Fibroblast of villous mesenchyme (primary cell): Measurements from ENCODE around the gene MBD5. TPM values are rescaled to one million over a fixed set of nuclear protein-coding genes. Genes with fewer than 3 reads are reported as not detected.

ENCODE experiments used
- DNase-seq: peaks from one replicate; pipeline ENCODE4 v3.0.0-alpha.2; 2010; ENCODE audit warnings: low read depth
- H3K4me3 ChIP-seq: 2 replicates; pipeline ENCODE4 v1.5.1; 2011; ENCODE audit warnings: low read depth, mild to moderate bottlenecking, low read length
- total RNA-seq: library from RNA; depleted of rRNA; stranded (reverse); fragments of >200 nt; gene quantifications from 2 replicates; pipeline ENCODE4 v1.2.3, GENCODE V29; 2012
- TF ChIP-seq, protein P1 (sequence below): IDR thresholded peaks from 2 replicates; pipeline ENCODE4 v1.5.1; 2012; ENCODE audit warnings: low read depth, mild to moderate bottlenecking, low read length; ENCODE audit not compliant: insufficient read depth

The MBD5 gene
- total RNA-seq, 1 donor = 35.0 TPM

DNA sequence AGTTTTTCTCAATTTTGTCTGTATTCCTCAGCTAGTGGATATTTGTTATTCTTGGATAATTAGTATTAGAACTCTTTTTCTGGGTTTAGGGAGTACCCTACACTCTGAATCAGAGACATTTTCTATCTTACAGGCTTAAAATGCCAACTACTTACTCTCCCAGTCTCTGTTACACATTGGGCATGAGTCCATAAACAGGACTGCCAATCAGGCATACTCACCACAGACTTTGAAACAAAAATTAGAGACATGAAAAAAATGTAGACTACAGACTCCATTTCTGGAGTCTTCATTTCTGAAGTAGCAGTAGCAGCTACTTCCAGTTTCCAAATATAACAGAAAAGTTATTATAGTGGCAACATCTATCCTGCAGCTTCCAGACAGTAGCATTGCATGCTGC is 279.7 kb downstream of the MBD5 start:
- no peak for DNase-seq
- no peak overlapping the region for H3K4me3 ChIP-seq
- TF ChIP-seq, protein P1, sequence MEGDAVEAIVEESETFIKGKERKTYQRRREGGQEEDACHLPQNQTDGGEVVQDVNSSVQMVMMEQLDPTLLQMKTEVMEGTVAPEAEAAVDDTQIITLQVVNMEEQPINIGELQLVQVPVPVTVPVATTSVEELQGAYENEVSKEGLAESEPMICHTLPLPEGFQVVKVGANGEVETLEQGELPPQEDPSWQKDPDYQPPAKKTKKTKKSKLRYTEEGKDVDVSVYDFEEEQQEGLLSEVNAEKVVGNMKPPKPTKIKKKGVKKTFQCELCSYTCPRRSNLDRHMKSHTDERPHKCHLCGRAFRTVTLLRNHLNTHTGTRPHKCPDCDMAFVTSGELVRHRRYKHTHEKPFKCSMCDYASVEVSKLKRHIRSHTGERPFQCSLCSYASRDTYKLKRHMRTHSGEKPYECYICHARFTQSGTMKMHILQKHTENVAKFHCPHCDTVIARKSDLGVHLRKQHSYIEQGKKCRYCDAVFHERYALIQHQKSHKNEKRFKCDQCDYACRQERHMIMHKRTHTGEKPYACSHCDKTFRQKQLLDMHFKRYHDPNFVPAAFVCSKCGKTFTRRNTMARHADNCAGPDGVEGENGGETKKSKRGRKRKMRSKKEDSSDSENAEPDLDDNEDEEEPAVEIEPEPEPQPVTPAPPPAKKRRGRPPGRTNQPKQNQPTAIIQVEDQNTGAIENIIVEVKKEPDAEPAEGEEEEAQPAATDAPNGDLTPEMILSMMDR = no peak

GRCh38 chr2:148301362-148301761 is 280.5 kb downstream of the MBD5 start:
- H3K4me3 ChIP-seq = no peak overlapping the region
- TF ChIP-seq, protein P1 = no peak
- DNase-seq = no peak

DNA sequence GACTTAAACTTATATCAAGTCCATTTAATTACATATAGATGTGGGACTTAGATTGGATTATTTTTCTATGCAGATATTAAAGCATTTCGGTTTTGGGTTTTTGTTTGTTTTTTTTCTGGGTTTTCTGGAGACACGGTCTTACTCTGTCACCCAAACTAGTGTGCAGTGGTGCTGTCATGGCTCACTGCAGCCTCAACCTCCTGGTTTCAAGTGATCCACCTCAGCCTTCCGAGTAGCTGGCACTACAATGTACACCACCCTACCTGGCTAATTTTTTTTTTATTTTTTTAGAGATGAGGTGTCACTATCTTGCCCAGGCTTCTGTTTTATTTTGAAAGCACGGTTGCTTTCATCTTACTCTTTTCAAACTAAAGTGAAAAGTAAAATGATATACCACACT is 281.6 kb downstream of the MBD5 start:
- H3K4me3 ChIP-seq = no peak overlapping the region
- TF ChIP-seq, protein P1 = no peak
- no peak for DNase-seq

DNA sequence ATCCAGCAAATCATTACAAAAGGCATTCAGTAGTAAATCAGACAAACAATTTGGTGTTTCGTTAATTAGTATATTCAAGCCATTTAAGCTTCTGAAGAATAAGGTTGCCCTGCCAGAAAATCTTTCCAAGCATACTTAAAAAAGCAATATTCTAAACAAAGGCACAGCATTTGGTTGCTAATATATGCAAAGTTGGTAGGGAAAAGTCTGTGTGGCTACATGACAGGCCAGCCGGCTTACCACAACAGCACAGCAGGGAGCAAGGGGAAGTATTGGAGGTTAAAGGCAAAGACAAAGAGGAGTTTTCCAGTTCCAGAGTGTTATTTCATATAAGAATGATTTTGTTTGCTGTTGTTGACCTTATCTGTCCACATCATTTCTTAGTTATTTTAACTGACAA is 282.3 kb downstream of the MBD5 start:
- no peak for DNase-seq
- no peak overlapping the region for H3K4me3 ChIP-seq
- TF ChIP-seq, protein P1 = no peak

DNA sequence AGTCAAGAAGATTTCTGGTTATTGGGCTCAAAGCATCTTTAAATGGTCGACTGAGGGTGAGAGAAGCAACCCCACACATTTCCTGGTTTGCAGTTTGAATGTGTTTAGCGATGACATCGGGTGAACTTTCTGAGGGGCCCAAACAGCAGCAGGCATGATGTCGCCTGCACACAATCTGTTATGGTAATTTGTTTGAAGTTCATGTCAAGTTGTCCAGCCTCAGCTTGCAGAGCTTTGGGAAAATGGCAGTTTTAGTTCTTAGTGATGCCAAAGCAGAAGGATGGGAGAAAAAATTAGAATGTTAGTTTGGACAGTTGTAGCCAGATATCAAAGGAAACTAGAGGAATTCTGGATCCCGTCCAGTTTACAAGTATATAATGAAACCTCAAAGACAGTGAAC is 284.6 kb downstream of the MBD5 start:
- H3K4me3 ChIP-seq = no peak overlapping the region
- DNase-seq = no peak
- TF ChIP-seq, protein P1 = no peak

DNA sequence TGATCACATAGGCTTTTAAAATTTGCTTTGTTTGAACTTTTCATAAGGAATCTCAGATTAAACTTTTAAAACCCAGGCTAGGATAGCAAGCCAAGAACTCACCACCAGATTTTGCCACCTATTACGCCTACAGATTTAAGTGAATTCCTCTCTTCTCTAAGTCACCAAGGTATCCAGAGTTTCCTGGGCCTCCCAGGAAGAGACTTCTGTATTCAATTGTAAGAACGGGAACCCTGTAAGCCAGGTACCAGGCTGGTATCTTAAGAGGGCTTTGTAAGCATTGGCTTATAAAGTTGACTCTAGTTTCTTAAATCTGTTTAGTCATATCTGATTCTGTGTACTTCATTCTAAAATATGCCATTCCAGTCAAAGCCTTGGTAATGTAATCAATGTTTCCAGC is 285.1 kb downstream of the MBD5 start:
- DNase-seq = no peak
- no peak overlapping the region for H3K4me3 ChIP-seq
- TF ChIP-seq, protein P1 = no peak

- TF ChIP-seq, protein P1 = no peak
- H3K4me3 ChIP-seq = no peak overlapping the region
- DNase-seq = no peak
Measured at GRCh38 chr2:148317598-148317997, 296.7 kb downstream of the MBD5 start.
